Liver (tissue), 9 donors: ENCODE measurements around the gene CCDC69. TPM values are rescaled to one million over a fixed set of nuclear protein-coding genes. Genes with fewer than 3 reads are reported as not detected.

ENCODE experiments used
- DNase-seq: peaks from one replicate; pipeline ENCODE4 v3.0.0-alpha.2; 2017; ENCODE audit warnings: low spot score
- H3K27ac ChIP-seq, 2 donors: one replicate each; pipeline ENCODE4 v1.7.0; 2013; ENCODE audit warnings: inconsistent platforms in 2 of 2, low read length in 2 of 2, control low read depth in 1 of 2, low read depth in 1 of 2, mild to moderate bottlenecking in 1 of 2
- H3K27me3 ChIP-seq, 4 donors: one replicate each; pipeline versions ENCODE4 v1.6.1 to v1.7.0; 2013; ENCODE audit warnings: low read length in 3 of 4, inconsistent platforms in 1 of 4, mild to moderate bottlenecking in 1 of 4, moderate library complexity in 1 of 4; ENCODE audit not compliant: control insufficient read depth in 4 of 4, insufficient read depth in 4 of 4
- H3K36me3 ChIP-seq, 4 donors: one replicate each; pipeline versions ENCODE4 v1.6.1 to v1.7.0; 2013; ENCODE audit warnings: low read length in 3 of 4, mild to moderate bottlenecking in 3 of 4, low read depth in 1 of 4, moderate library complexity in 1 of 4; ENCODE audit not compliant: control insufficient read depth in 4 of 4, insufficient read depth in 3 of 4
- H3K4me1 ChIP-seq, 4 donors: one replicate each; pipeline versions ENCODE4 v1.6.1 to v1.7.0; 2013; ENCODE audit warnings: low read length in 3 of 4, mild to moderate bottlenecking in 3 of 4, moderate library complexity in 1 of 4; ENCODE audit not compliant: control insufficient read depth in 4 of 4, insufficient read depth in 4 of 4
- H3K4me3 ChIP-seq, 3 donors: one replicate each; pipeline versions ENCODE4 v1.6.1 to v1.7.0; 2013; ENCODE audit warnings: low read length in 3 of 3, control low read depth in 1 of 3, low read depth in 1 of 3, mild to moderate bottlenecking in 1 of 3
- H3K9ac ChIP-seq, 2 donors: one replicate each; pipeline ENCODE4 v1.7.0; 2013; ENCODE audit warnings: low read length in 2 of 2, mild to moderate bottlenecking in 2 of 2, moderate library complexity in 2 of 2, control low read depth in 1 of 2, low read depth in 1 of 2
- H3K9me3 ChIP-seq, 4 donors: one replicate each; pipeline versions ENCODE4 v1.6.1 to v1.7.0; 2013; ENCODE audit warnings: low read length in 3 of 4; ENCODE audit not compliant: control insufficient read depth in 4 of 4
- EGR1 ChIP-seq, 2 donors: IDR thresholded peaks; 2 replicates each; pipeline ENCODE4 v1.6.1; 2016 to 2018; ENCODE audit warnings: antibody characterized with exemption in 2 of 2, low read depth in 2 of 2
- FOXA1 ChIP-seq: IDR thresholded peaks from 2 replicates; pipeline ENCODE4 v1.6.1; 2016; ENCODE audit warnings: antibody characterized with exemption
- FOXA2 ChIP-seq: IDR thresholded peaks from 2 replicates; pipeline ENCODE4 v1.6.1; 2016; ENCODE audit warnings: antibody characterized with exemption
- HNF4A ChIP-seq, 2 donors: conservative IDR thresholded peaks; 2 replicates each; pipeline ENCODE4 v1.6.1; 2016; ENCODE audit warnings: antibody characterized with exemption in 2 of 2, mild to moderate bottlenecking in 2 of 2
- HNF4G ChIP-seq: IDR thresholded peaks from 2 replicates; pipeline ENCODE4 v1.6.1; 2016; ENCODE audit warnings: antibody characterized with exemption
- JUND ChIP-seq, 2 donors: IDR thresholded peaks; 2 replicates each; pipeline ENCODE4 v1.6.1; 2016; ENCODE audit warnings: antibody characterized with exemption in 2 of 2
- NR2F2 ChIP-seq: IDR thresholded peaks from 2 replicates; pipeline ENCODE4 v1.6.1; 2016; ENCODE audit warnings: antibody characterized with exemption
- RAD21 ChIP-seq, 2 donors: IDR thresholded peaks; 2 replicates each; pipeline ENCODE4 v1.6.1; 2016; ENCODE audit warnings: antibody characterized with exemption in 2 of 2, mild to moderate bottlenecking in 2 of 2
- RXRA ChIP-seq, 2 donors: IDR thresholded peaks; 2 replicates each; pipeline ENCODE4 v1.6.1; 2017 to 2018; ENCODE audit warnings: antibody characterized with exemption in 2 of 2, mild to moderate bottlenecking in 1 of 2
- SP1 ChIP-seq: IDR thresholded peaks from 2 replicates; pipeline ENCODE4 v1.6.1; 2018; ENCODE audit warnings: antibody characterized with exemption, mild to moderate bottlenecking
- YY1 ChIP-seq: IDR thresholded peaks from 2 replicates; pipeline ENCODE4 v1.6.1; 2016; ENCODE audit warnings: antibody characterized with exemption, mild to moderate bottlenecking
- WGBS: extraction: QIAGEN DNeasy Blood & Tissue Kit; methylation state at CpG from one replicate; pipeline ENCODE4 v1.1.7; 2013; 5-methylcytosine and 5-hydroxymethylcytosine counted together
- polyA plus RNA-seq, 2 donors: library from polyadenylated mRNA; stranded (reverse) in 1 of 2; unstranded in 1 of 2; fragments of 200-250 nt in 1 of 2; fragments of >200 nt in 1 of 2; fragmentation: Nextera tagmentation in 1 of 2; extraction: Ambion mirVana in 1 of 2; gene quantifications; one replicate each; pipeline versions ENCODE4 v1.2.1 to v1.2.3, GENCODE V29; 2013 to 2015
- total RNA-seq, 2 donors: library from RNA; depleted of rRNA; stranded (reverse); fragments of >200 nt; gene quantifications; one replicate each; pipeline ENCODE4 v1.2.3, GENCODE V29; 2014
- TF ChIP-seq, protein P1 (sequence below): IDR thresholded peaks from 2 replicates; pipeline ENCODE4 v1.6.1; 2016; ENCODE audit warnings: antibody characterized with exemption
- TF ChIP-seq, protein P2 (sequence below): IDR thresholded peaks from 2 replicates; pipeline ENCODE4 v1.6.1; 2016; ENCODE audit warnings: antibody characterized with exemption
- TF ChIP-seq, protein P3 (sequence below): IDR thresholded peaks from 2 replicates; pipeline ENCODE4 v1.6.1; 2016; ENCODE audit warnings: antibody characterized with exemption
- TF ChIP-seq, protein P4 (sequence below): fragments of 150-350 bp; IDR thresholded peaks from 2 replicates; pipeline ENCODE4 v1.5.1; 2017; ENCODE audit warnings: improper control_type of control experiment, low read depth, low read length; ENCODE audit not compliant: missing input control
- donor health status: healthy.
- donor health status: healthy.
- donor health status: healthy.
- donor health status: healthy.
- donor health status: healthy.

CCDC69 gene
- total and polyA plus RNA-seq, 4 donors = 11.9 to 28.6 (median 18.0) TPM

DNA sequence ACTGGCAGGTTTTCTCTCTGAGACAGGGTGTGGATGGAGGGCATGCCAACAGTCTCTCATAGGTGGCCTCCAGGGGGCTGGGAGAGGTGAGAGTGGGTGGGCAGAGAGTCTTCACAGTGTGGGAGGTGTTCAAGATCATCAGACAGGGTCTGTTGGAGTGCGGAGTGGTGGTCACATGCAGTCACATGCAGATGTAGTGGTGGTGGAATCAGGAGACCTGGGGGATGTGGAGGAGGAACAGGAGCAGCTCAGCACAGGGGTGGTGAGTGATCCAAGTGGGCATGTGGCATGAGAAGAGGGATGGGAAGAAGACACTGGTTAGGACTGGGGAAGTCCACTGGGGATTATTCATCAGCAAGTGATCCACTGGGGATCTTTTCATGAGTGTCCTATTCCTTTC is 34.9 kb upstream of the CCDC69 start:
- Histone ChIP-seq H3K4me1 (peaks cover 0 to 8% (median 4%) of the 10 kb centered on the region in 4 donors), H3K27me3 (no peaks in the 10 kb centered on the region), H3K27ac (no peak overlapping the region), H3K9me3 (no peaks in the 10 kb centered on the region), H3K4me3 (no peak overlapping the region), H3K9ac (no peak overlapping the region), H3K36me3 (peaks cover 2 to 5% (median 4%) of the 10 kb centered on the region in 4 donors)
- WGBS = 9% methylated on average over 1 of the region's 1 CpG
- TF ChIP-seq, protein P1, sequence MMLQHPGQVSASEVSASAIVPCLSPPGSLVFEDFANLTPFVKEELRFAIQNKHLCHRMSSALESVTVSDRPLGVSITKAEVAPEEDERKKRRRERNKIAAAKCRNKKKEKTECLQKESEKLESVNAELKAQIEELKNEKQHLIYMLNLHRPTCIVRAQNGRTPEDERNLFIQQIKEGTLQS = no peak
- no peak for TF ChIP-seq HNF4A (conservative IDR thresholded peaks at IDR 0.05)
- TF ChIP-seq YY1 = no peak
- no peak for TF ChIP-seq RXRA (IDR thresholded peaks at IDR 0.05)
- no peak for TF ChIP-seq FOXA2
- no peak for TF ChIP-seq JUND (IDR thresholded peaks at IDR 0.05)
- TF ChIP-seq, protein P2, sequence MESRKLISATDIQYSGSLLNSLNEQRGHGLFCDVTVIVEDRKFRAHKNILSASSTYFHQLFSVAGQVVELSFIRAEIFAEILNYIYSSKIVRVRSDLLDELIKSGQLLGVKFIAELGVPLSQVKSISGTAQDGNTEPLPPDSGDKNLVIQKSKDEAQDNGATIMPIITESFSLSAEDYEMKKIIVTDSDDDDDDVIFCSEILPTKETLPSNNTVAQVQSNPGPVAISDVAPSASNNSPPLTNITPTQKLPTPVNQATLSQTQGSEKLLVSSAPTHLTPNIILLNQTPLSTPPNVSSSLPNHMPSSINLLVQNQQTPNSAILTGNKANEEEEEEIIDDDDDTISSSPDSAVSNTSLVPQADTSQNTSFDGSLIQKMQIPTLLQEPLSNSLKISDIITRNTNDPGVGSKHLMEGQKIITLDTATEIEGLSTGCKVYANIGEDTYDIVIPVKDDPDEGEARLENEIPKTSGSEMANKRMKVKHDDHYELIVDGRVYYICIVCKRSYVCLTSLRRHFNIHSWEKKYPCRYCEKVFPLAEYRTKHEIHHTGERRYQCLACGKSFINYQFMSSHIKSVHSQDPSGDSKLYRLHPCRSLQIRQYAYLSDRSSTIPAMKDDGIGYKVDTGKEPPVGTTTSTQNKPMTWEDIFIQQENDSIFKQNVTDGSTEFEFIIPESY = no peak
- TF ChIP-seq HNF4G = no peak
- no peak for TF ChIP-seq EGR1 (IDR thresholded peaks at IDR 0.05; ENCODE audit: low read depth in 2 of 2)
- no peak for TF ChIP-seq NR2F2
- TF ChIP-seq, protein P3, sequence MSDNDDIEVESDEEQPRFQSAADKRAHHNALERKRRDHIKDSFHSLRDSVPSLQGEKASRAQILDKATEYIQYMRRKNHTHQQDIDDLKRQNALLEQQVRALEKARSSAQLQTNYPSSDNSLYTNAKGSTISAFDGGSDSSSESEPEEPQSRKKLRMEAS = no peak
- no peak for TF ChIP-seq FOXA1
- no peak for DNase-seq

DNA sequence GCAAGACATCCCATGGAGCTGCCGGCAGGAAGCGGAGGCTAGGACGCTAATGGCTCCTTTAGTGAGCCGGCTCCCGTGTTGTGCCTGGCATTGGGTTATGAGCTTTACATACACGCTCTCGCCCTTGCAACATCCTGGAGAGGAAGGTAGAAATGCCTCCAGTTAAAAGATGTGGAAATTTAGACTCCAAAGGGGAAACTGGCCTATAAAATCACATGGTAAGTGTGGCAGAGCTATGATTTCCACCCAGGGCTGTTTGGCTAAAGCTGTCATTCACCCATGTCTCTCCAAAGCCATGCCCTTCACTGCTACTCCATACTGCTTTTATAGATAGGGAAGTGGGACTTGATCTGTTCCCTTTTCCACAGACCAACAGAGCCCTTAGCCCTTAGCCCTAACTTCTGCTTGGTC is 34.3 kb upstream of the CCDC69 start:
- H3K27ac ChIP-seq = no peak overlapping the region
- no peak for DNase-seq
- H3K4me1 ChIP-seq = peaks cover 0 to 14% (median 10%) of the 10 kb centered on the region in 4 donors
- no peak overlapping the region for H3K4me3 ChIP-seq
- TF ChIP-seq NR2F2 = no peak
- TF ChIP-seq, protein P4, sequence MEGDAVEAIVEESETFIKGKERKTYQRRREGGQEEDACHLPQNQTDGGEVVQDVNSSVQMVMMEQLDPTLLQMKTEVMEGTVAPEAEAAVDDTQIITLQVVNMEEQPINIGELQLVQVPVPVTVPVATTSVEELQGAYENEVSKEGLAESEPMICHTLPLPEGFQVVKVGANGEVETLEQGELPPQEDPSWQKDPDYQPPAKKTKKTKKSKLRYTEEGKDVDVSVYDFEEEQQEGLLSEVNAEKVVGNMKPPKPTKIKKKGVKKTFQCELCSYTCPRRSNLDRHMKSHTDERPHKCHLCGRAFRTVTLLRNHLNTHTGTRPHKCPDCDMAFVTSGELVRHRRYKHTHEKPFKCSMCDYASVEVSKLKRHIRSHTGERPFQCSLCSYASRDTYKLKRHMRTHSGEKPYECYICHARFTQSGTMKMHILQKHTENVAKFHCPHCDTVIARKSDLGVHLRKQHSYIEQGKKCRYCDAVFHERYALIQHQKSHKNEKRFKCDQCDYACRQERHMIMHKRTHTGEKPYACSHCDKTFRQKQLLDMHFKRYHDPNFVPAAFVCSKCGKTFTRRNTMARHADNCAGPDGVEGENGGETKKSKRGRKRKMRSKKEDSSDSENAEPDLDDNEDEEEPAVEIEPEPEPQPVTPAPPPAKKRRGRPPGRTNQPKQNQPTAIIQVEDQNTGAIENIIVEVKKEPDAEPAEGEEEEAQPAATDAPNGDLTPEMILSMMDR = no peak
- no peak for TF ChIP-seq FOXA2
- no peak for TF ChIP-seq SP1
- TF ChIP-seq RAD21 (IDR thresholded peaks at IDR 0.05) = no peak
- TF ChIP-seq, protein P3 = no peak
- TF ChIP-seq EGR1 (IDR thresholded peaks at IDR 0.05; ENCODE audit: low read depth in 2 of 2) = no peak
- TF ChIP-seq, protein P1 = no peak
- TF ChIP-seq, protein P2 = no peak
- TF ChIP-seq YY1 = no peak
- no peak for TF ChIP-seq HNF4A (conservative IDR thresholded peaks at IDR 0.05)
- no peak overlapping the region for H3K9ac ChIP-seq
- peaks cover 0 to 5% (median 4%) of the 10 kb centered on the region in 4 donors for H3K36me3 ChIP-seq
- no peaks in the 10 kb centered on the region for H3K27me3 ChIP-seq
- 89% methylated on average over 7 of the region's 7 CpGs for WGBS
- no peaks in the 10 kb centered on the region for H3K9me3 ChIP-seq
